ENCODE data around the gene ABHD11.

Gene ABHD11

GRCh38 chr7:73746378-73746777 lies 7.8 kb upstream of the ABHD11 start:
- H3K27me3 ChIP-seq (replicated peaks; ENCODE audit: control insufficient read depth, insufficient read depth, low read length, poor library complexity, severe bottlenecking), result no peaks in the 10 kb centered on the region
- H3K9me3 ChIP-seq (ENCODE audit: control insufficient read depth, low read length), result no peaks in the 10 kb centered on the region
- no peaks in the 10 kb centered on the region for H3K4me1 ChIP-seq (ENCODE audit: control insufficient read depth, insufficient read depth, low read length, poor library complexity, severe bottlenecking)
- no peaks in the 10 kb centered on the region for H3K36me3 ChIP-seq (ENCODE audit: control insufficient read depth, insufficient read depth, low read length)
- no peak overlapping the region for H3K27ac ChIP-seq (ENCODE audit: insufficient read depth, low read length, poor library complexity, severe bottlenecking)
- DNase-seq, result no peak
- no peak overlapping the region for H3K4me3 ChIP-seq (ENCODE audit: insufficient read depth, low read depth, low read length, poor library complexity, severe bottlenecking)

DNA sequence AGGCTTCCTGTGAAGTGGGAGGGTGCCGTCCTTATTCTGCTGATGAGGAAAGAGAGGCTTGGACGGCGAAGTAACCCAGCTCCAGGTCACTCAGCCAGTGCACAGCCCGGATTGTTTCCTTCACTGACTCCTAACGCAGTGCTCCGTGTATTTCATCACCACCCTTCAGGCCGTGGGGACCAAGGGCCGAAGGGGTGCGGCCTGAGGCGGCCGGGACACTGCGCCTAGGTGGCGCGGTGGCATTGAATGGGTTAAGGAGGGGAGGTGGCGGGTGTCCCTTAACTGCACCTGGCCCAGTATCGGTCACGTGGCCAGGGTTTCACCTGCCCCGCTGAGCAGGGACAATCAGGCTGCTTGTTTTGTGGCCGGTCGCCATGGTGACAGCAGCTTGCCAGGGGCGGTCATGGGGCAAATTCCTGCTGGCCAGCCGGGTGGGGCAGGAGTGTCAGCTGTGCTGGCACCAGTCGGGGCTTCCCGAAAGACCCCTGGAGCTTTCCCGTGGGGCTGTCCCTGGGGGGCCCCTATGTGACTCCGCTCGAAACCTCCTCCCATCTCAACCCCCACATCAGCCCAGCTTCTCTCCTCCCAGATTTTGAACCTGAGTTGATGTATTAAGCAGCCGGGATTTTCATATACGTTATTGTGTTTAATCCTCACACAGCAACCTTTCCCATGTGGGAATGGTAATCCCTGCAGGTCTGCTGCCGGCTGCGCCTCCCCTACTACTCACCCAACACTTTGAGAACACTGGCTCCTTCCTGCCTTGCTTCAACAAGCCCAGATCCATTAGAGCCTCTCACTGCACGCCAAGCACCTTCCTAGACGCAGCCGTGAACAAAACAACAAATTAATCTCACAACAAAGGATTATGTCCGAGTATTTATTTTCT lies 4.4 kb upstream of the ABHD11 start:
- DNase-seq, result no peak
- H3K4me1 ChIP-seq (ENCODE audit: control insufficient read depth, insufficient read depth, low read length, poor library complexity, severe bottlenecking), result peaks cover 7% of the 10 kb centered on the region
- no peak overlapping the region for H3K4me3 ChIP-seq (ENCODE audit: insufficient read depth, low read depth, low read length, poor library complexity, severe bottlenecking)
- no peaks in the 10 kb centered on the region for H3K36me3 ChIP-seq (ENCODE audit: control insufficient read depth, insufficient read depth, low read length)
- H3K9me3 ChIP-seq (ENCODE audit: control insufficient read depth, low read length), result no peaks in the 10 kb centered on the region
- H3K27ac ChIP-seq (ENCODE audit: insufficient read depth, low read length, poor library complexity, severe bottlenecking), result no peak overlapping the region
- no peaks in the 10 kb centered on the region for H3K27me3 ChIP-seq (replicated peaks; ENCODE audit: control insufficient read depth, insufficient read depth, low read length, poor library complexity, severe bottlenecking)

DNA sequence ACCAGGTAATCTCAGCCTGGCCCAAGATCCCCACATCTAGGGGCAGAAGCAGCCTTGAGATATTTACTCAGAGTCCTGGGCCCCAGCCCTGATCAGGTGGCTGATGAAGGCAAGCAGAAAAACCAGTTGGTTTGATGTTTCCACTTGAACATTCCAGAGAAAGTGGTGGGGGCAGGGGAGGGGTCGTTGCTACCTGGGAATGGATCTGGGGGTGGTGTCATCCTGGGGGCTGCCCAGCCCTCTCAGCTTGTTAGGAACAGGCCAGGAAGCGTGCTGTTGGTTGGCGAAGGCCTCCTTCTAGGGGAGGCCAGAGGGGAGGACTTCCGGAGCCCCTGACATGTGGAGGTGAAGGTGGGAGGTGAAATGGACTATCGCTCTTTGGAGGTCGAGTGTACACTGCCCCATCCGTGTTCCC lies 3.7 kb upstream of the ABHD11 start:
- H3K36me3 ChIP-seq (ENCODE audit: control insufficient read depth, insufficient read depth, low read length), result no peaks in the 10 kb centered on the region
- no peaks in the 10 kb centered on the region for H3K9me3 ChIP-seq (ENCODE audit: control insufficient read depth, low read length)
- no peak overlapping the region for H3K27ac ChIP-seq (ENCODE audit: insufficient read depth, low read length, poor library complexity, severe bottlenecking)
- DNase-seq, result no peak
- no peak overlapping the region for H3K4me3 ChIP-seq (ENCODE audit: insufficient read depth, low read depth, low read length, poor library complexity, severe bottlenecking)
- H3K27me3 ChIP-seq (replicated peaks; ENCODE audit: control insufficient read depth, insufficient read depth, low read length, poor library complexity, severe bottlenecking), result no peaks in the 10 kb centered on the region
- H3K4me1 ChIP-seq (ENCODE audit: control insufficient read depth, insufficient read depth, low read length, poor library complexity, severe bottlenecking), result peaks cover 13% of the 10 kb centered on the region

DNA sequence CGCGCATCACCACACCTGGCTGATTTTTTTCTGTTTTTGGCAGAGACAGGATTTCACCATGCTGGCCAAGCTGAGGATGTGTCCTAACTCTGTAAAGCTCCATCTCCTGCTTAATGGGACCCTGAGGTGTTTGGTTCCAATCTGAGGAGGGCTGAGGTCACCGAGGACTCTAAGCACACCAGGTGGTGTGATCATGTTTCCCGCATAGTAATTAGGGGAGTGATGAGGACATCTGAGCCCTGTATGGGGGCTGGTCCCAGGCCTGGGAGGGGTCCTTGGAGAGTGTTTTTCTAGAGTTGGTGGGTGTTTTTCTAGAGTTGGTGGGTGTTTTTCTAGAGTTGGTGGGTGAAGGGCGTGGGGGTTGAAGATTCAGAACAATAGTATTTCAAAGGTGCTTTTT lies 3.0 kb upstream of the ABHD11 start:
- no peaks in the 10 kb centered on the region for H3K36me3 ChIP-seq (ENCODE audit: control insufficient read depth, insufficient read depth, low read length)
- no peaks in the 10 kb centered on the region for H3K9me3 ChIP-seq (ENCODE audit: control insufficient read depth, low read length)
- no peak for DNase-seq

DNA sequence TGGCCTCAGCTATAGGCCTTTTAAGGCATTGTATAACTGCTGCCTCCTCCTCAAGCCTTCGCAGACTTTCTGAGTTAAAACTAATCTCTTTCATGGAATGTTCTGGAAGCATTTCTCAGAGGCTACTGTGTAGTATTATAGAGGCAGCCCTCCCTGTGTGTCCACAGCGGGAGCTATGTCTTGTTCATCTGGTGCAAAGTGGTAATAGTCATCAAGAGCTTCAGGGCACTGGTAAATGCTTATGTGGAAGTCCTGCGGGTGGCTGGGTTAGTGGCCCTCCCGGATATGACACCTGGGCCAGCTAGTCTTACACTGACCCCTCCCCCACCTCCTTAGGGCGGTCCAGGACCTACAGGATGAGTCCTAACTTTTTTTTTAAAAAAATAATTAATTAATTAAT lies 2.2 kb upstream of the ABHD11 start:
- Histone ChIP-seq H3K9me3 (ENCODE audit: control insufficient read depth, low read length) (no peaks in the 10 kb centered on the region), H3K4me3 (ENCODE audit: insufficient read depth, low read depth, low read length, poor library complexity, severe bottlenecking) (no peak overlapping the region), H3K27ac (ENCODE audit: insufficient read depth, low read length, poor library complexity, severe bottlenecking) (no peak overlapping the region), H3K4me1 (ENCODE audit: control insufficient read depth, insufficient read depth, low read length, poor library complexity, severe bottlenecking) (peaks cover 14% of the 10 kb centered on the region), H3K27me3 (replicated peaks; ENCODE audit: control insufficient read depth, insufficient read depth, low read length, poor library complexity, severe bottlenecking) (no peaks in the 10 kb centered on the region), H3K36me3 (ENCODE audit: control insufficient read depth, insufficient read depth, low read length) (no peaks in the 10 kb centered on the region)
- no peak for DNase-seq

More for the DNA sequence above, 3.0 kb upstream of the ABHD11 start:
- Histone ChIP-seq H3K4me1 (ENCODE audit: control insufficient read depth, insufficient read depth, low read length, poor library complexity, severe bottlenecking) (peaks cover 14% of the 10 kb centered on the region), H3K4me3 (ENCODE audit: insufficient read depth, low read depth, low read length, poor library complexity, severe bottlenecking) (no peak overlapping the region), H3K27me3 (replicated peaks; ENCODE audit: control insufficient read depth, insufficient read depth, low read length, poor library complexity, severe bottlenecking) (no peaks in the 10 kb centered on the region), H3K27ac (ENCODE audit: insufficient read depth, low read length, poor library complexity, severe bottlenecking) (no peak overlapping the region)

- peaks cover 14% of the 10 kb centered on the region for H3K4me1 ChIP-seq (ENCODE audit: control insufficient read depth, insufficient read depth, low read length, poor library complexity, severe bottlenecking)
- no peak overlapping the region for H3K27ac ChIP-seq (ENCODE audit: insufficient read depth, low read length, poor library complexity, severe bottlenecking)
- no peaks in the 10 kb centered on the region for H3K27me3 ChIP-seq (replicated peaks; ENCODE audit: control insufficient read depth, insufficient read depth, low read length, poor library complexity, severe bottlenecking)
- H3K36me3 ChIP-seq (ENCODE audit: control insufficient read depth, insufficient read depth, low read length), result no peaks in the 10 kb centered on the region
- no peak overlapping the region for H3K4me3 ChIP-seq (ENCODE audit: insufficient read depth, low read depth, low read length, poor library complexity, severe bottlenecking)
- DNase-seq, result no peak
- no peaks in the 10 kb centered on the region for H3K9me3 ChIP-seq (ENCODE audit: control insufficient read depth, low read length)
Measured at GRCh38 chr7:73740212-73740611, 1.6 kb upstream of the ABHD11 start.

GRCh38 chr7:73739387-73739767 lies 775 bp upstream of the ABHD11 start:
- peak overlapping the region; percentile 89 for H3K4me3 ChIP-seq (ENCODE audit: insufficient read depth, low read depth, low read length, poor library complexity, severe bottlenecking)
- H3K27me3 ChIP-seq (replicated peaks; ENCODE audit: control insufficient read depth, insufficient read depth, low read length, poor library complexity, severe bottlenecking), result no peaks in the 10 kb centered on the region
- H3K9me3 ChIP-seq (ENCODE audit: control insufficient read depth, low read length), result no peaks in the 10 kb centered on the region
- no peak for DNase-seq
- H3K4me1 ChIP-seq (ENCODE audit: control insufficient read depth, insufficient read depth, low read length, poor library complexity, severe bottlenecking), result peaks cover 21% of the 10 kb centered on the region
- no peaks in the 10 kb centered on the region for H3K36me3 ChIP-seq (ENCODE audit: control insufficient read depth, insufficient read depth, low read length)
- peak overlapping the region; percentile 91 for H3K27ac ChIP-seq (ENCODE audit: insufficient read depth, low read length, poor library complexity, severe bottlenecking)

DNA sequence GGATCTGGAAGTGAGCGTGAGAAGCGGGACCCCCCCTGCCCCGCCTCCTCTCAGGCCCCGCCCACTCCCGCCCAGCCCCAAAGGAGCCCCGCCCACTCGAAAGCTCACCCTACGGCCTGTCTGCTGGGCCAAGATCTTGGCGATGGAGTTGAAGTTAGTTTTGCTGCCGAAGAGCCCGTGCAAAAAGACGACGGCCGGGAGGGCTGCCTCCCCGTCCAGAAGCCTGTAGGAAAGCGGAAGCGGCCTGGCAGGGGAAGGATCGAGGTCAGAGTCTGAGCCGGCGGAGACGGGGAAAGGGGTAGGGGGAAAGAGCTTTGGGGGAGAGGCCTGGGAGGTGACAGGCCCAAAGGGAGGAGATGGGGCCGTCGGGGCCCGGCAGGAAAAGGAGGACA lies 386 bp downstream of the ABHD11 start:
- H3K27me3 ChIP-seq (replicated peaks; ENCODE audit: control insufficient read depth, insufficient read depth, low read length, poor library complexity, severe bottlenecking), result no peaks in the 10 kb centered on the region
- no peaks in the 10 kb centered on the region for H3K9me3 ChIP-seq (ENCODE audit: control insufficient read depth, low read length)
- peak overlapping the region; percentile 91 for H3K27ac ChIP-seq (ENCODE audit: insufficient read depth, low read length, poor library complexity, severe bottlenecking)
- peak overlapping the region; percentile 89 for H3K4me3 ChIP-seq (ENCODE audit: insufficient read depth, low read depth, low read length, poor library complexity, severe bottlenecking)
- peak; percentile 43 to 47 (median 47) for DNase-seq
- H3K36me3 ChIP-seq (ENCODE audit: control insufficient read depth, insufficient read depth, low read length), result no peaks in the 10 kb centered on the region
- H3K4me1 ChIP-seq (ENCODE audit: control insufficient read depth, insufficient read depth, low read length, poor library complexity, severe bottlenecking), result peaks cover 21% of the 10 kb centered on the region

- Histone ChIP-seq H3K9me3 (ENCODE audit: control insufficient read depth, low read length) (no peaks in the 10 kb centered on the region), H3K27me3 (replicated peaks; ENCODE audit: control insufficient read depth, insufficient read depth, low read length, poor library complexity, severe bottlenecking) (no peaks in the 10 kb centered on the region), H3K4me1 (ENCODE audit: control insufficient read depth, insufficient read depth, low read length, poor library complexity, severe bottlenecking) (peaks cover 21% of the 10 kb centered on the region), H3K36me3 (ENCODE audit: control insufficient read depth, insufficient read depth, low read length) (no peaks in the 10 kb centered on the region), H3K4me3 (ENCODE audit: insufficient read depth, low read depth, low read length, poor library complexity, severe bottlenecking) (peak overlapping the region; percentile 89), H3K27ac (ENCODE audit: insufficient read depth, low read length, poor library complexity, severe bottlenecking) (peak overlapping the region; percentile 91)
- DNase-seq, result no peak
Measured at GRCh38 chr7:73737491-73738219, 947 bp downstream of the ABHD11 start.

- no peaks in the 10 kb centered on the region for H3K36me3 ChIP-seq (ENCODE audit: control insufficient read depth, insufficient read depth, low read length)
- DNase-seq, result no peak
- H3K27me3 ChIP-seq (replicated peaks; ENCODE audit: control insufficient read depth, insufficient read depth, low read length, poor library complexity, severe bottlenecking), result no peaks in the 10 kb centered on the region
- H3K4me1 ChIP-seq (ENCODE audit: control insufficient read depth, insufficient read depth, low read length, poor library complexity, severe bottlenecking), result peaks cover 21% of the 10 kb centered on the region
- H3K27ac ChIP-seq (ENCODE audit: insufficient read depth, low read length, poor library complexity, severe bottlenecking), result no peak overlapping the region
- no peak overlapping the region for H3K4me3 ChIP-seq (ENCODE audit: insufficient read depth, low read depth, low read length, poor library complexity, severe bottlenecking)
- no peaks in the 10 kb centered on the region for H3K9me3 ChIP-seq (ENCODE audit: control insufficient read depth, low read length)
Measured at GRCh38 chr7:73736885-73737284, 1.7 kb downstream of the ABHD11 start.

Measured in effector memory CD4-positive, alpha-beta T cell (primary cell).